Endothelial cell of umbilical vein (primary cell): ENCODE measurements around the gene GRM7. TPM values are rescaled to one million over a fixed set of nuclear protein-coding genes. Genes with fewer than 3 reads are reported as not detected.

Experiments
- BruUV-seq: library from RNA; stranded (reverse); fragments of 400-500 nt; replicated peaks from 2 replicates; lab custom pipeline; 2021; lab: Mats Ljungman, UMichigan
- CTCF ChIA-PET: fragments of 300-600, 350-600 bp; sonication (Branson Sonifier 250); formaldehyde crosslinking; loops from one replicate; lab custom pipeline; 2021; ENCODE audit warnings: antibody characterized with exemption, inconsistent platforms; lab: Charles Lee
- POLR2A ChIA-PET: fragments of 300-600, 350-600 bp; sonication (Branson Sonifier 250); formaldehyde crosslinking; loops from one replicate; lab custom pipeline; 2021; ENCODE audit warnings: antibody characterized with exemption, inconsistent platforms; lab: Charles Lee
- DNase-seq: peaks from one replicate; pipeline ENCODE4 v3.0.0-alpha.2; 2011; ENCODE audit warnings: low read depth, low spot score
- FAIRE-seq: peaks from 2 replicates; lab custom pipeline; 2011; peaks lifted over from hg19 to GRCh38; lab: Jason Lieb, UNC
- H2AFZ ChIP-seq: 2 replicates; pipeline ENCODE4 v1.6.0; 2012; ENCODE audit warnings: low read depth, low read length, control low read depth, inconsistent platforms
- H3K27ac ChIP-seq: 2 replicates; pipeline ENCODE4 v1.5.1; 2011; ENCODE audit warnings: low read depth, mild to moderate bottlenecking, control low read depth, low read length, moderate library complexity; ENCODE audit not compliant: insufficient read depth
- H3K27me3 ChIP-seq, 2 experiments: 2 replicates each; pipeline versions ENCODE4 v1.6.0 to v1.6.1; 2011; ENCODE audit warnings: low read length in 2 of 2, mixed read lengths in 1 of 2; ENCODE audit not compliant: control insufficient read depth in 2 of 2, insufficient read depth in 2 of 2
- H3K36me3 ChIP-seq, 2 experiments: 2 replicates in 1 of 2; 3 replicates in 1 of 2; pipeline ENCODE4 v1.5.1; 2011; ENCODE audit warnings: low read length in 2 of 2, mild to moderate bottlenecking in 1 of 2, moderate library complexity in 1 of 2; ENCODE audit not compliant: control insufficient read depth in 2 of 2, insufficient read depth in 2 of 2; ENCODE audit errors: extremely low read depth in 1 of 2
- H3K4me1 ChIP-seq: 3 replicates; pipeline ENCODE4 v1.5.1; 2011; ENCODE audit warnings: mild to moderate bottlenecking, low read length; ENCODE audit not compliant: control insufficient read depth, insufficient read depth; ENCODE audit errors: extremely low read depth
- H3K4me2 ChIP-seq: 2 replicates; pipeline ENCODE4 v1.6.1; 2011; ENCODE audit warnings: low read length, control low read depth, mixed read lengths; ENCODE audit not compliant: insufficient read depth
- H3K4me3 ChIP-seq, 3 experiments: fragments of 200-600 bp in 1 of 3; sonication (generic), shearing (Covaris generic) in 1 of 3; replicated peaks in 1 of 3; 2 replicates each; pipeline ENCODE4 v1.5.1; 2011 to 2016; ENCODE audit warnings: control low read depth in 3 of 3, low read length in 3 of 3, mild to moderate bottlenecking in 2 of 3, inconsistent platforms in 1 of 3, low read depth in 1 of 3, moderate library complexity in 1 of 3; ENCODE audit not compliant: insufficient read depth in 1 of 3
- H3K79me2 ChIP-seq: 2 replicates; pipeline ENCODE4 v1.6.0; 2012; ENCODE audit warnings: low read length, inconsistent platforms; ENCODE audit not compliant: control insufficient read depth, insufficient read depth
- H3K9ac ChIP-seq: replicated peaks from 2 replicates; pipeline ENCODE3; 2011; ENCODE audit warnings: low read length, control low read depth; ENCODE audit not compliant: insufficient read depth; ENCODE audit errors: extremely low read depth
- H3K9me1 ChIP-seq: replicated peaks from 3 replicates; pipeline ENCODE4 v1.6.0; 2011; ENCODE audit warnings: mild to moderate bottlenecking, low read length; ENCODE audit not compliant: control insufficient read depth, insufficient read depth; ENCODE audit errors: extremely low read depth
- H3K9me3 ChIP-seq: replicated peaks from 2 replicates; pipeline ENCODE4 v1.5.1; 2012; ENCODE audit warnings: low read length, inconsistent platforms; ENCODE audit not compliant: control insufficient read depth, insufficient read depth
- H4K20me1 ChIP-seq: replicated peaks from 2 replicates; pipeline ENCODE3; 2011; ENCODE audit warnings: mild to moderate bottlenecking, low read length; ENCODE audit not compliant: control insufficient read depth, insufficient read depth; ENCODE audit errors: extremely low read depth
- CTCF ChIP-seq, 2 donors: IDR thresholded peaks; 1 replicate in 1 of 2; 2 replicates in 1 of 2; pipeline ENCODE4 v1.5.1; 2011; ENCODE audit warnings: low read length in 2 of 2, mild to moderate bottlenecking in 2 of 2, moderate library complexity in 2 of 2, control low read depth in 1 of 2, inconsistent platforms in 1 of 2, low read depth in 1 of 2; ENCODE audit not compliant: insufficient read depth in 1 of 2; ENCODE audit errors: extremely low read depth in 1 of 2
- EZH2 ChIP-seq: IDR thresholded peaks from 2 replicates; pipeline ENCODE4 v1.6.1; 2012; ENCODE audit warnings: borderline replicate concordance, low read depth, mild to moderate bottlenecking, moderate library complexity, low read length, inconsistent platforms; ENCODE audit not compliant: severe bottlenecking
- FOS ChIP-seq: IDR thresholded peaks from 2 replicates; pipeline ENCODE4 v1.6.1; 2011; ENCODE audit warnings: mild to moderate bottlenecking, low read length, moderate library complexity, borderline replicate concordance; ENCODE audit not compliant: insufficient read depth
- GATA2 ChIP-seq: IDR thresholded peaks from 2 replicates; pipeline ENCODE4 v1.7.0; 2011; ENCODE audit warnings: low read depth, mild to moderate bottlenecking, moderate library complexity, mixed read lengths, low read length; ENCODE audit not compliant: insufficient read length, insufficient read depth
- JUN ChIP-seq: IDR thresholded peaks from 2 replicates; pipeline ENCODE4 v1.6.1; 2011; ENCODE audit warnings: borderline replicate concordance, low read depth; ENCODE audit not compliant: insufficient read length, insufficient read depth
- MYC ChIP-seq: IDR thresholded peaks from one replicate; pipeline ENCODE4 v1.6.1; 2011; ENCODE audit warnings: mild to moderate bottlenecking, low read depth, low read length
- POLR2A ChIP-seq: IDR thresholded peaks from 2 replicates; pipeline ENCODE4 v1.6.1; 2012; ENCODE audit warnings: low read depth, mild to moderate bottlenecking, control low read depth, low read length
- POLR2AphosphoS5 ChIP-seq: IDR thresholded peaks from 2 replicates; pipeline ENCODE4 v1.6.1; 2012; ENCODE audit warnings: low read depth, mild to moderate bottlenecking, control low read depth, low read length, moderate library complexity; ENCODE audit not compliant: insufficient read depth
- dilution Hi-C: fragments of 300-500 bp; cut with MboI; formaldehyde crosslinking; loops from one replicate; pipeline ENCODE4 v1.15.0; 2019; ENCODE audit warnings: low sequenced_read_pairs; ENCODE audit not compliant: extremely low pct_ligation_motif_present
- intact Hi-C: fragments of 100-400 bp; cut with micrococcal nuclease; formaldehyde crosslinking; loops from one replicate; pipeline ENCODE4 v1.10.0; 2022
- polyA plus RNA-seq, 4 experiments: library from polyadenylated mRNA; depleted of rRNA in 3 of 4; stranded (reverse) in 3 of 4; unstranded in 1 of 4; fragments of >200 nt; gene quantifications; 2 replicates each; pipeline versions ENCODE4 v1.2.1 to v1.2.3, GENCODE V29; 2011 to 2012; ENCODE audit warnings: missing spikeins in 1 of 4
- total RNA-seq: library from RNA; stranded (reverse); gene quantifications from 2 replicates; pipeline ENCODE4 v1.2.3, GENCODE V29; 2021
- TF ChIP-seq, protein P1 (sequence below): IDR thresholded peaks from 2 replicates; pipeline ENCODE4 v1.6.1; 2011; ENCODE audit not compliant: insufficient read depth, insufficient read length

GRM7 gene
- total and polyA plus RNA-seq, 2 donors (not counting 3 experiments of a cell fraction or from before 2014, with no cell fraction given), result 0.12 TPM; not detected in 1

- H3K36me3 ChIP-seq, result no peaks in the 10 kb centered on the region
- no peak overlapping the region for H3K4me3 ChIP-seq
- H3K9me3 ChIP-seq, result no peaks in the 10 kb centered on the region
- no peaks in the 10 kb centered on the region for H4K20me1 ChIP-seq
- H3K27ac ChIP-seq, result no peak overlapping the region
- H3K9me1 ChIP-seq, result no peaks in the 10 kb centered on the region
- no peak overlapping the region for H2AFZ ChIP-seq
- no peaks in the 10 kb centered on the region for H3K27me3 ChIP-seq
- dilution Hi-C loops, result no loop called here
- ChIA-PET CTCF (no interaction called here), POLR2A (no interaction called here)
- intact Hi-C loops, result no loop called here
- H3K4me2 ChIP-seq, result no peak overlapping the region
- no TSS peak for BruUV-seq
- no peak for DNase-seq
- no peak overlapping the region for H3K9ac ChIP-seq
- no peaks in the 10 kb centered on the region for H3K79me2 ChIP-seq
- TF ChIP-seq POLR2A, result no peak
- TF ChIP-seq GATA2, result no peak
- TF ChIP-seq EZH2, result no peak
- TF ChIP-seq JUN, result no peak
- TF ChIP-seq POLR2AphosphoS5, result no peak
- TF ChIP-seq, protein P1, sequence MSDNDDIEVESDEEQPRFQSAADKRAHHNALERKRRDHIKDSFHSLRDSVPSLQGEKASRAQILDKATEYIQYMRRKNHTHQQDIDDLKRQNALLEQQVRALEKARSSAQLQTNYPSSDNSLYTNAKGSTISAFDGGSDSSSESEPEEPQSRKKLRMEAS, result no peak
- no peak for TF ChIP-seq MYC
- no peak for TF ChIP-seq CTCF (IDR thresholded peaks at IDR 0.05; ENCODE audit: extremely low read depth in 1 of 2, insufficient read depth in 1 of 2, low read depth in 1 of 2, low read length in 2 of 2)
- TF ChIP-seq FOS, result no peak
- peaks cover 2% of the 10 kb centered on the region for H3K4me1 ChIP-seq
- no peak for FAIRE-seq
Observed at GRCh38 chr3:7266551-7266950, 405.6 kb downstream of the GRM7 start.
